IMR-90 (cell line): Measurements from ENCODE around the gene LTBP2. TPM values are rescaled to one million over a fixed set of nuclear protein-coding genes. Genes with fewer than 3 reads are reported as not detected.

ENCODE experiments used
- ATAC-seq: fragments of 200-7000 bp; cut with Tn5 transposase; 2 replicates; pipeline ENCODE4 v1.9.1; 2020; ENCODE audit warnings: low read depth, mild to moderate bottlenecking, moderate library complexity
- BruUV-seq: library from RNA; stranded (reverse); fragments of 400-500 nt; replicated peaks from 2 replicates; lab custom pipeline; 2021; lab: Mats Ljungman, UMichigan
- CTCF ChIA-PET: fragments of 300-600 bp; formaldehyde crosslinking; extraction: SDS; loops from one replicate; lab custom pipeline; 2021; ENCODE audit warnings: antibody characterized with exemption; lab: Yijun Ruan, JAX
- POLR2A ChIA-PET: fragments of 300-600 bp; sonication (Branson Sonifier 250); formaldehyde crosslinking; loops from one replicate; lab custom pipeline; 2022; ENCODE audit warnings: antibody characterized with exemption; ENCODE audit not compliant: unreplicated experiment; lab: Charles Lee
- DNase-seq: peaks from one replicate; pipeline ENCODE4 v3.0.0; 2013
- H2AFZ ChIP-seq: replicated peaks from 2 replicates; pipeline ENCODE3; 2013; ENCODE audit warnings: low read length, mild to moderate bottlenecking; ENCODE audit not compliant: poor library complexity
- H2AK5ac ChIP-seq: 2 replicates; pipeline ENCODE4 v1.6.1; 2013; ENCODE audit warnings: low read depth, low read length, inconsistent platforms
- H2AK9ac ChIP-seq: replicated peaks from 2 replicates; pipeline ENCODE3; 2013; ENCODE audit warnings: mild to moderate bottlenecking, low read depth, low read length, moderate library complexity; ENCODE audit not compliant: poor library complexity
- H2BK120ac ChIP-seq: 2 replicates; pipeline ENCODE4 v1.6.1; 2013; ENCODE audit warnings: low read depth, low read length, inconsistent platforms
- H2BK15ac ChIP-seq: 3 replicates; pipeline ENCODE4 v1.6.1; 2013; ENCODE audit warnings: low read depth, low read length, inconsistent platforms
- H2BK20ac ChIP-seq: 2 replicates; pipeline ENCODE4 v1.6.1; 2013; ENCODE audit warnings: low read depth, mild to moderate bottlenecking, inconsistent platforms, low read length, moderate library complexity
- H2BK5ac ChIP-seq: 2 replicates; pipeline ENCODE4 v1.6.1; 2013; ENCODE audit warnings: mild to moderate bottlenecking, low read depth, low read length, inconsistent platforms; ENCODE audit not compliant: poor library complexity, severe bottlenecking
- H3K14ac ChIP-seq: replicated peaks from 2 replicates; pipeline ENCODE4 v1.6.1; 2013; ENCODE audit warnings: low read depth, low read length, inconsistent platforms
- H3K18ac ChIP-seq: 2 replicates; pipeline ENCODE4 v1.6.1; 2013; ENCODE audit warnings: low read depth, low read length, control low read depth
- H3K23ac ChIP-seq: 2 replicates; pipeline ENCODE4 v1.6.1; 2013; ENCODE audit warnings: low read depth, low read length, inconsistent platforms
- H3K27ac ChIP-seq: 2 replicates; pipeline ENCODE4 v1.5.1; 2013; ENCODE audit warnings: mild to moderate bottlenecking, control low read depth, low read length; ENCODE audit not compliant: insufficient read depth
- H3K27me3 ChIP-seq: 2 replicates; pipeline ENCODE4 v1.6.1; 2013; ENCODE audit warnings: low read length; ENCODE audit not compliant: control insufficient read depth, insufficient read depth
- H3K36me3 ChIP-seq: 2 replicates; pipeline ENCODE4 v1.6.1; 2013; ENCODE audit warnings: low read length, mixed read lengths; ENCODE audit not compliant: control insufficient read depth, insufficient read depth
- H3K4ac ChIP-seq: 2 replicates; pipeline ENCODE4 v1.6.1; 2013; ENCODE audit warnings: low read depth, low read length, inconsistent platforms
- H3K4me1 ChIP-seq: 2 replicates; pipeline ENCODE4 v1.6.1; 2013; ENCODE audit warnings: low read length, mixed read lengths; ENCODE audit not compliant: control insufficient read depth, insufficient read depth
- H3K4me2 ChIP-seq: 2 replicates; pipeline ENCODE4 v1.6.1; 2013; ENCODE audit warnings: low read depth, mild to moderate bottlenecking, control low read depth, low read length, moderate library complexity
- H3K4me3 ChIP-seq: 2 replicates; pipeline ENCODE4 v1.5.1; 2013; ENCODE audit warnings: low read depth, mild to moderate bottlenecking, control low read depth, low read length, moderate library complexity; ENCODE audit not compliant: insufficient read depth
- H3K56ac ChIP-seq: 2 replicates; pipeline ENCODE4 v1.6.1; 2013; ENCODE audit warnings: low read length, inconsistent platforms; ENCODE audit not compliant: insufficient read depth; ENCODE audit errors: extremely low read depth
- H3K79me1 ChIP-seq, 2 experiments: 2 replicates each; pipeline ENCODE4 v1.6.1; 2013; ENCODE audit warnings: low read length in 2 of 2, inconsistent platforms in 1 of 2, low read depth in 1 of 2
- H3K9ac ChIP-seq: 2 replicates; pipeline ENCODE4 v1.6.1; 2013; ENCODE audit warnings: low read depth, low read length, control low read depth
- H3K9me1 ChIP-seq: 2 replicates; pipeline ENCODE4 v1.6.1; 2013; ENCODE audit warnings: low read length, inconsistent platforms; ENCODE audit not compliant: insufficient read depth
- H3K9me3 ChIP-seq: 2 replicates; pipeline ENCODE4 v1.6.1; 2013; ENCODE audit warnings: low read length; ENCODE audit not compliant: control insufficient read depth, insufficient read depth
- H4K20me1 ChIP-seq: 2 replicates; pipeline ENCODE4 v1.6.1; 2013; ENCODE audit warnings: low read length, inconsistent platforms; ENCODE audit not compliant: insufficient read depth
- H4K5ac ChIP-seq: 2 replicates; pipeline ENCODE4 v1.6.1; 2013; ENCODE audit warnings: mild to moderate bottlenecking, low read depth, low read length, control low read depth
- H4K8ac ChIP-seq, 2 experiments: 2 replicates each; pipeline ENCODE4 v1.6.1; 2013; ENCODE audit warnings: low read depth in 2 of 2, low read length in 2 of 2, control low read depth in 1 of 2, inconsistent platforms in 1 of 2
- H4K91ac ChIP-seq: 2 replicates; pipeline ENCODE4 v1.6.1; 2013; ENCODE audit warnings: low read depth, low read length, inconsistent platforms; ENCODE audit not compliant: insufficient read depth
- BHLHE40 ChIP-seq: fragments of 150-350 bp; IDR thresholded peaks from 2 replicates; pipeline ENCODE4 v1.6.1; 2016; ENCODE audit warnings: mild to moderate bottlenecking, low read depth, low read length
- CEBPB ChIP-seq: IDR thresholded peaks from 2 replicates; pipeline ENCODE4 v1.6.1; 2012; ENCODE audit warnings: low read depth, low read length, improper control_type of control experiment
- FOS ChIP-seq: fragments of 150-350 bp; IDR thresholded peaks from 2 replicates; pipeline ENCODE4 v1.6.1; 2016; ENCODE audit warnings: low read depth, low read length
- MAZ ChIP-seq: IDR thresholded peaks from 2 replicates; pipeline ENCODE4 v1.6.1; 2012; ENCODE audit warnings: low read depth, mild to moderate bottlenecking, low read length, improper control_type of control experiment, moderate library complexity, borderline replicate concordance
- MXI1 ChIP-seq: IDR thresholded peaks from 2 replicates; pipeline ENCODE4 v1.6.1; 2012; ENCODE audit warnings: low read depth, mild to moderate bottlenecking, low read length, moderate library complexity, borderline replicate concordance
- NFE2L2 ChIP-seq: fragments of 150-350 bp; IDR thresholded peaks from 2 replicates; pipeline ENCODE4 v1.6.1; 2016; ENCODE audit warnings: low read depth, mild to moderate bottlenecking, low read length
- POLR2A ChIP-seq: IDR thresholded peaks from 2 replicates; pipeline ENCODE4 v1.6.1; 2012; ENCODE audit warnings: mild to moderate bottlenecking, low read depth, low read length
- RAD21 ChIP-seq: IDR thresholded peaks from 2 replicates; pipeline ENCODE4 v1.6.1; 2012; ENCODE audit warnings: low read length, improper control_type of control experiment
- RCOR1 ChIP-seq: IDR thresholded peaks from 2 replicates; pipeline ENCODE4 v1.6.1; 2012; ENCODE audit warnings: mild to moderate bottlenecking, low read length, improper control_type of control experiment; ENCODE audit not compliant: insufficient replicate concordance
- RFX5 ChIP-seq: IDR thresholded peaks from 2 replicates; pipeline ENCODE4 v1.8.0; 2012; ENCODE audit warnings: low read depth, mild to moderate bottlenecking, low read length, moderate library complexity
- SMC3 ChIP-seq: fragments of 150-350 bp; IDR thresholded peaks from 2 replicates; pipeline ENCODE4 v1.6.1; 2016; ENCODE audit warnings: low read depth, mild to moderate bottlenecking, antibody characterized with exemption, low read length, moderate library complexity
- WGBS, 2 experiments: methylation state at CpG; one replicate each; pipeline versions ENCODE4 v1.1.5 to v1.1.7; 2013; ENCODE audit warnings: missing lambda C conversion rate in 2 of 2; ENCODE audit not compliant: insufficient read length in 1 of 2; ENCODE audit errors: extremely low coverage in 2 of 2; 5-methylcytosine and 5-hydroxymethylcytosine counted together
- dilution Hi-C: fragments of 300-500 bp; cut with HindIII; formaldehyde crosslinking; loops from one replicate; pipeline ENCODE4 v1.14.3; 2018; ENCODE audit warnings: low sequenced_read_pairs; ENCODE audit not compliant: unreplicated experiment
- in situ Hi-C: fragments of 300-500 bp; cut with MboI; formaldehyde crosslinking; loops from 3 replicates; pipeline ENCODE4 v1.14.3; 2019; ENCODE audit warnings: low sequenced_read_pairs, inconsistent platforms, mixed read lengths
- intact Hi-C: fragments of 100-400 bp; cut with micrococcal nuclease; formaldehyde crosslinking; loops from 2 replicates; pipeline ENCODE4 v1.10.0; 2022
- polyA plus RNA-seq, 3 experiments: library from polyadenylated mRNA; depleted of rRNA; stranded (reverse); fragments of >200 nt; gene quantifications; 2 replicates each; pipeline ENCODE4 v1.2.3, GENCODE V29; 2012; ENCODE audit warnings: low replicate concordance in 1 of 3
- total RNA-seq: library from RNA; depleted of rRNA; stranded (reverse); fragments of >200 nt; gene quantifications from 2 replicates; pipeline ENCODE4 v1.2.3, GENCODE V29; 2012
- TF ChIP-seq, protein P1 (sequence below): fragments of 150-350 bp; IDR thresholded peaks from 2 replicates; pipeline ENCODE4 v1.6.1; 2016; ENCODE audit warnings: low read depth, mild to moderate bottlenecking, low read length, moderate library complexity, borderline replicate concordance
- TF ChIP-seq, protein P2 (sequence below): conservative IDR thresholded peaks from 2 replicates; pipeline ENCODE4 v1.5.1; 2012; ENCODE audit warnings: mild to moderate bottlenecking, low read depth, low read length, improper control_type of control experiment
- TF ChIP-seq, protein P3 (sequence below): fragments of 150-350 bp; IDR thresholded peaks from 2 replicates; pipeline ENCODE4 v1.6.1; 2017; ENCODE audit warnings: mild to moderate bottlenecking, antibody characterized with exemption, low read length, low read depth

The LTBP2 gene
- total and polyA plus RNA-seq, 2 of the 4 experiments (the other 2 are of a cell fraction): 23.8 to 79.3 TPM

DNA sequence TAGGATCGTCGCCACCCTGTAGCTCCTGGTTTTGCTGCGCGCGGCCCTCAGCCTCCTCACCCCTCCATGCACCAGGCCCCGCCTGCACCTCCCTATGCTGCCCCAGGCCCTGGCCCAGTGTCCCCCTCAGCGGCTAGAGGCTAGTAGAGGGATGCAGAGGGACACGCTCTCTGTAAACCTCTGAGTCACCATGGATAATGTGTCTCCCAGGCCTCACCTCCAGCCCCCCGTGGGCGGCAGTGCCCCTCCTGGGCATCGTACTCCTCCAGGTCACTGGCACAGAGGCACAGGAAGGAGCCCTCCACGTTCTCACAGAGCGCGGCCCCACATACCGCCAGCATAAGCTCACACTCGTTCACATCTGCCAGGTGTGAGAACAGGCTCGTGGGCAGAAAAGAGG is 106.2 kb downstream of the LTBP2 start:
- no peak for DNase-seq
- no CpG with 5 or more reads among the region's 17 CpGs for WGBS, 2 experiments
- no peak overlapping the region for H3K4me2 ChIP-seq
- POLR2A ChIA-PET: no interaction called here
- CTCF ChIA-PET: no interaction called here
- no peaks in the 10 kb centered on the region for H3K9me3 ChIP-seq
- H3K18ac ChIP-seq: no peak overlapping the region
- no peak overlapping the region for H3K9ac ChIP-seq
- H2AFZ ChIP-seq: no peak overlapping the region
- no peak overlapping the region for H3K23ac ChIP-seq
- peaks cover 26% of the 10 kb centered on the region for H3K36me3 ChIP-seq
- H2BK120ac ChIP-seq: no peak overlapping the region
- no peaks in the 10 kb centered on the region for H4K20me1 ChIP-seq
- no peak overlapping the region for H3K4me3 ChIP-seq
- H2BK20ac ChIP-seq: no peak overlapping the region
- peaks cover 0 to 5% of the 10 kb centered on the region in 2 experiments; a peak in 1 of 4 replicates for H3K79me1 ChIP-seq
- no peak overlapping the region for H4K5ac ChIP-seq
- peaks cover 9% of the 10 kb centered on the region for H3K4me1 ChIP-seq
- H3K27ac ChIP-seq: no peak overlapping the region
- dilution Hi-C loops (no loop called here), intact Hi-C loops (no loop called here), in situ Hi-C loops (loop anchor here (10.0 kb wide), 1 partner anchor 289 kb away; no protein-coding TSS in a partner anchor)
- no peak for ATAC-seq
- no peak overlapping the region for H4K91ac ChIP-seq
- H4K8ac ChIP-seq: no peak overlapping the region
- H2AK9ac ChIP-seq: no peak overlapping the region
- no peak overlapping the region for H3K56ac ChIP-seq
- BruUV-seq: no TSS peak
- TF ChIP-seq, protein P1, sequence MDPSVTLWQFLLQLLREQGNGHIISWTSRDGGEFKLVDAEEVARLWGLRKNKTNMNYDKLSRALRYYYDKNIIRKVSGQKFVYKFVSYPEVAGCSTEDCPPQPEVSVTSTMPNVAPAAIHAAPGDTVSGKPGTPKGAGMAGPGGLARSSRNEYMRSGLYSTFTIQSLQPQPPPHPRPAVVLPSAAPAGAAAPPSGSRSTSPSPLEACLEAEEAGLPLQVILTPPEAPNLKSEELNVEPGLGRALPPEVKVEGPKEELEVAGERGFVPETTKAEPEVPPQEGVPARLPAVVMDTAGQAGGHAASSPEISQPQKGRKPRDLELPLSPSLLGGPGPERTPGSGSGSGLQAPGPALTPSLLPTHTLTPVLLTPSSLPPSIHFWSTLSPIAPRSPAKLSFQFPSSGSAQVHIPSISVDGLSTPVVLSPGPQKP: no peak
- TF ChIP-seq FOS (no peak), CEBPB (no peak), BHLHE40 (no peak), POLR2A (no peak), RFX5 (no peak), MAZ (no peak), NFE2L2 (no peak), RAD21 (no peak), SMC3 (no peak), RCOR1 (no peak), MXI1 (no peak)
- TF ChIP-seq, protein P2, sequence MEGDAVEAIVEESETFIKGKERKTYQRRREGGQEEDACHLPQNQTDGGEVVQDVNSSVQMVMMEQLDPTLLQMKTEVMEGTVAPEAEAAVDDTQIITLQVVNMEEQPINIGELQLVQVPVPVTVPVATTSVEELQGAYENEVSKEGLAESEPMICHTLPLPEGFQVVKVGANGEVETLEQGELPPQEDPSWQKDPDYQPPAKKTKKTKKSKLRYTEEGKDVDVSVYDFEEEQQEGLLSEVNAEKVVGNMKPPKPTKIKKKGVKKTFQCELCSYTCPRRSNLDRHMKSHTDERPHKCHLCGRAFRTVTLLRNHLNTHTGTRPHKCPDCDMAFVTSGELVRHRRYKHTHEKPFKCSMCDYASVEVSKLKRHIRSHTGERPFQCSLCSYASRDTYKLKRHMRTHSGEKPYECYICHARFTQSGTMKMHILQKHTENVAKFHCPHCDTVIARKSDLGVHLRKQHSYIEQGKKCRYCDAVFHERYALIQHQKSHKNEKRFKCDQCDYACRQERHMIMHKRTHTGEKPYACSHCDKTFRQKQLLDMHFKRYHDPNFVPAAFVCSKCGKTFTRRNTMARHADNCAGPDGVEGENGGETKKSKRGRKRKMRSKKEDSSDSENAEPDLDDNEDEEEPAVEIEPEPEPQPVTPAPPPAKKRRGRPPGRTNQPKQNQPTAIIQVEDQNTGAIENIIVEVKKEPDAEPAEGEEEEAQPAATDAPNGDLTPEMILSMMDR: no peak
- TF ChIP-seq, protein P3, sequence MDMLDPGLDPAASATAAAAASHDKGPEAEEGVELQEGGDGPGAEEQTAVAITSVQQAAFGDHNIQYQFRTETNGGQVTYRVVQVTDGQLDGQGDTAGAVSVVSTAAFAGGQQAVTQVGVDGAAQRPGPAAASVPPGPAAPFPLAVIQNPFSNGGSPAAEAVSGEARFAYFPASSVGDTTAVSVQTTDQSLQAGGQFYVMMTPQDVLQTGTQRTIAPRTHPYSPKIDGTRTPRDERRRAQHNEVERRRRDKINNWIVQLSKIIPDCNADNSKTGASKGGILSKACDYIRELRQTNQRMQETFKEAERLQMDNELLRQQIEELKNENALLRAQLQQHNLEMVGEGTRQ: no peak
- H3K14ac ChIP-seq: no peak overlapping the region
- H3K27me3 ChIP-seq: no peaks in the 10 kb centered on the region
- no peak overlapping the region for H2AK5ac ChIP-seq
- peaks cover 7% of the 10 kb centered on the region; the same call in 1 of the 2 replicates for H3K9me1 ChIP-seq
- H2BK5ac ChIP-seq: no peak overlapping the region
- no peak overlapping the region for H3K4ac ChIP-seq
- no peak overlapping the region for H2BK15ac ChIP-seq
